Neuronal stem cell (in vitro differentiated cells): ENCODE measurements around the gene BEND6.
A peak's percentile ranks its signal among the peaks of the same experiment; 100 is the strongest.

ENCODE experiments used
- DNase-seq: peaks from one replicate; pipeline ENCODE4 v3.0.0-alpha.2; 2013; ENCODE audit warnings: low spot score
- H2AFZ ChIP-seq: one replicate; pipeline ENCODE4 v1.6.1; 2013; ENCODE audit warnings: mild to moderate bottlenecking, low read length, inconsistent platforms
- H2AK5ac ChIP-seq: 2 replicates; pipeline ENCODE4 v1.6.1; 2013; ENCODE audit warnings: low read depth, mild to moderate bottlenecking, inconsistent platforms, low read length, moderate library complexity, mixed read lengths
- H2BK120ac ChIP-seq: 2 replicates; pipeline ENCODE4 v1.6.1; 2013; ENCODE audit warnings: low read depth, mild to moderate bottlenecking, inconsistent platforms, low read length, moderate library complexity, mixed read lengths
- H2BK12ac ChIP-seq: one replicate; pipeline ENCODE4 v1.6.1; 2013; ENCODE audit warnings: low read length, inconsistent platforms
- H2BK15ac ChIP-seq: 2 replicates; pipeline ENCODE4 v1.6.1; 2013; ENCODE audit warnings: mild to moderate bottlenecking, low read length, inconsistent platforms, mixed read lengths
- H2BK5ac ChIP-seq: one replicate; pipeline ENCODE4 v1.6.1; 2013; ENCODE audit warnings: inconsistent platforms, mild to moderate bottlenecking, low read length, moderate library complexity
- H3K14ac ChIP-seq: one replicate; pipeline ENCODE4 v1.6.1; 2013; ENCODE audit warnings: low read length, inconsistent platforms
- H3K18ac ChIP-seq: 2 replicates; pipeline ENCODE4 v1.6.1; 2013; ENCODE audit warnings: low read length, inconsistent platforms
- H3K23ac ChIP-seq: 2 replicates; pipeline ENCODE4 v1.6.1; 2013; ENCODE audit warnings: low read depth, mild to moderate bottlenecking, mixed read lengths, low read length, inconsistent platforms; ENCODE audit not compliant: poor library complexity
- H3K27ac ChIP-seq: replicated peaks from 3 replicates; pipeline ENCODE4 v1.5.1; 2013; ENCODE audit warnings: low read length, inconsistent platforms
- H3K27me3 ChIP-seq, 3 experiments: 2 replicates each; pipeline ENCODE4 v1.6.1; 2013; ENCODE audit warnings: low read length in 3 of 3, mild to moderate bottlenecking in 2 of 3, inconsistent platforms in 1 of 3, low read depth in 1 of 3, mixed read lengths in 1 of 3, moderate library complexity in 1 of 3; ENCODE audit not compliant: control insufficient read depth in 3 of 3, insufficient read depth in 3 of 3
- H3K36me3 ChIP-seq, 2 donors: replicated peaks in 1 of 2; 2 replicates each; pipeline ENCODE4 v1.6.1; 2013; ENCODE audit warnings: low read length in 2 of 2; ENCODE audit not compliant: control insufficient read depth in 2 of 2, insufficient read depth in 2 of 2
- H3K4ac ChIP-seq: 2 replicates; pipeline ENCODE4 v1.6.1; 2013; ENCODE audit warnings: inconsistent platforms, mild to moderate bottlenecking, low read length, moderate library complexity
- H3K4me1 ChIP-seq, 2 donors: 1 replicate in 1 of 2; 2 replicates in 1 of 2; pipeline ENCODE4 v1.6.1; 2013; ENCODE audit warnings: low read length in 2 of 2, low read depth in 1 of 2; ENCODE audit not compliant: control insufficient read depth in 2 of 2, insufficient read depth in 1 of 2
- H3K4me2 ChIP-seq: one replicate; pipeline ENCODE4 v1.6.1; 2013; ENCODE audit warnings: mild to moderate bottlenecking, low read length, inconsistent platforms; ENCODE audit not compliant: insufficient read depth, poor library complexity, severe bottlenecking
- H3K4me3 ChIP-seq, 2 donors: 2 replicates each; pipeline ENCODE4 v1.5.1; 2013; ENCODE audit warnings: low read length in 2 of 2, mild to moderate bottlenecking in 2 of 2, inconsistent platforms in 1 of 2, moderate library complexity in 1 of 2
- H3K79me1 ChIP-seq: one replicate; pipeline ENCODE4 v1.6.1; 2013; ENCODE audit warnings: low read depth, mild to moderate bottlenecking, inconsistent platforms, low read length, moderate library complexity
- H3K9ac ChIP-seq: one replicate; pipeline ENCODE4 v1.6.1; 2013; ENCODE audit warnings: mild to moderate bottlenecking, low read depth, low read length, inconsistent platforms; ENCODE audit not compliant: poor library complexity
- H3K9me3 ChIP-seq, 2 donors: replicated peaks in 1 of 2; 2 replicates each; pipeline versions ENCODE3 to v1.6.1; 2013; ENCODE audit warnings: low read length in 2 of 2, mild to moderate bottlenecking in 2 of 2, inconsistent platforms in 1 of 2, low read depth in 1 of 2, mixed read lengths in 1 of 2, moderate library complexity in 1 of 2; ENCODE audit not compliant: control insufficient read depth in 2 of 2, insufficient read depth in 1 of 2
- H4K8ac ChIP-seq: one replicate; pipeline ENCODE4 v1.6.1; 2013; ENCODE audit warnings: low read depth, mild to moderate bottlenecking, inconsistent platforms, low read length, moderate library complexity
- H4K91ac ChIP-seq: one replicate; pipeline ENCODE4 v1.6.1; 2013; ENCODE audit warnings: low read length, low read depth, mild to moderate bottlenecking, inconsistent platforms; ENCODE audit not compliant: poor library complexity
- WGBS, 2 donors: extraction: QIAGEN DNeasy Blood & Tissue Kit; methylation state at CpG; one replicate each; pipeline ENCODE4 v1.1.7; 2013; ENCODE audit warnings: missing lambda C conversion rate in 2 of 2, mixed read lengths in 1 of 2; ENCODE audit not compliant: insufficient read length in 2 of 2, insufficient replicate concordance in 1 of 2; ENCODE audit errors: extremely low coverage in 2 of 2; 5-methylcytosine and 5-hydroxymethylcytosine counted together

BEND6 gene

GRCh38 chr6:56992703-56993102, 37.8 kb downstream of the BEND6 start:
- H3K27me3 ChIP-seq, result no peaks in the 10 kb centered on the region

GRCh38 chr6:56995347-56995902, 40.5 kb downstream of the BEND6 start:
- Histone ChIP-seq H3K14ac (no peak overlapping the region), H3K9me3 (peaks cover 7 to 8% of the 10 kb centered on the region in 2 donors), H3K4me1 (no peaks in the 10 kb centered on the region), H3K27ac (no peak overlapping the region), H2BK120ac (no peak overlapping the region), H3K27me3 (no peaks in the 10 kb centered on the region), H3K4me2 (no peak overlapping the region), H2BK15ac (no peak overlapping the region), H2BK12ac (no peak overlapping the region), H3K23ac (no peak overlapping the region), H3K4ac (no peak overlapping the region), H3K36me3 (no peaks in the 10 kb centered on the region), H4K91ac (no peak overlapping the region), H2AK5ac (no peak overlapping the region), H3K79me1 (no peaks in the 10 kb centered on the region), H2AFZ (no peak overlapping the region), H3K4me3 (no peak overlapping the region), H3K9ac (no peak overlapping the region), H2BK5ac (no peak overlapping the region), H3K18ac (no peak overlapping the region), H4K8ac (no peak overlapping the region)
- DNase-seq, result no peak
- WGBS, 2 donors, result no CpG with 5 or more reads among the region's 3 CpGs

More at GRCh38 chr6:56992703-56993102, 37.8 kb downstream of the BEND6 start:
- no peak overlapping the region for H2BK15ac ChIP-seq
- no peak overlapping the region for H3K23ac ChIP-seq
- H2AFZ ChIP-seq, result no peak overlapping the region
- H3K36me3 ChIP-seq, result no peaks in the 10 kb centered on the region
- H2BK12ac ChIP-seq, result no peak overlapping the region
- no peak overlapping the region for H2AK5ac ChIP-seq
- no peak overlapping the region for H4K8ac ChIP-seq
- no peak overlapping the region for H2BK5ac ChIP-seq
- H3K79me1 ChIP-seq, result no peaks in the 10 kb centered on the region
- H2BK120ac ChIP-seq, result no peak overlapping the region
- H3K4me3 ChIP-seq, result no peak overlapping the region
- no peak overlapping the region for H3K9ac ChIP-seq
- no CpG with 5 or more reads among the region's 1 CpG for WGBS, 2 donors
- DNase-seq, result no peak
- H3K14ac ChIP-seq, result no peak overlapping the region
- H3K18ac ChIP-seq, result no peak overlapping the region
- H3K27ac ChIP-seq, result no peak overlapping the region
- H4K91ac ChIP-seq, result no peak overlapping the region
- H3K4me2 ChIP-seq, result no peak overlapping the region
- H3K9me3 ChIP-seq, result no peaks in the 10 kb centered on the region
- H3K4ac ChIP-seq, result no peak overlapping the region
- H3K4me1 ChIP-seq, result no peaks in the 10 kb centered on the region

- Histone ChIP-seq H3K27ac (no peak overlapping the region), H2BK5ac (no peak overlapping the region), H3K4me3 (no peak overlapping the region), H4K91ac (no peak overlapping the region), H3K4ac (no peak overlapping the region), H2BK12ac (no peak overlapping the region), H3K9me3 (peaks cover 7 to 8% of the 10 kb centered on the region in 2 donors), H3K23ac (no peak overlapping the region), H3K27me3 (no peaks in the 10 kb centered on the region), H3K79me1 (no peaks in the 10 kb centered on the region), H2AFZ (no peak overlapping the region), H2AK5ac (no peak overlapping the region), H3K14ac (no peak overlapping the region), H4K8ac (no peak overlapping the region), H3K4me1 (no peaks in the 10 kb centered on the region), H3K9ac (no peak overlapping the region), H2BK15ac (no peak overlapping the region), H2BK120ac (no peak overlapping the region), H3K18ac (no peak overlapping the region), H3K36me3 (no peaks in the 10 kb centered on the region), H3K4me2 (no peak overlapping the region)
- no peak for DNase-seq
- no CpG with 5 or more reads among the region's 1 CpG for WGBS, 2 donors
Measured at GRCh38 chr6:56996401-56996800, 41.5 kb downstream of the BEND6 start.

- H3K9ac ChIP-seq, result no peak overlapping the region
- no peak overlapping the region for H3K4me2 ChIP-seq
- no peak for DNase-seq
- no peak overlapping the region for H3K4ac ChIP-seq
- H2BK120ac ChIP-seq, result no peak overlapping the region
- no peak overlapping the region for H2BK15ac ChIP-seq
- H3K4me1 ChIP-seq, result no peaks in the 10 kb centered on the region
- no peaks in the 10 kb centered on the region for H3K79me1 ChIP-seq
- H3K14ac ChIP-seq, result no peak overlapping the region
- H3K27me3 ChIP-seq, result no peaks in the 10 kb centered on the region
- H2AK5ac ChIP-seq, result no peak overlapping the region
- H4K91ac ChIP-seq, result no peak overlapping the region
- no peak overlapping the region for H3K18ac ChIP-seq
- no peak overlapping the region for H3K23ac ChIP-seq
- H3K27ac ChIP-seq, result no peak overlapping the region
- H3K9me3 ChIP-seq, result peaks cover 7 to 8% of the 10 kb centered on the region in 2 donors
- H4K8ac ChIP-seq, result no peak overlapping the region
- peak overlapping the region in 1 of 2 donors; percentile 64 for H3K4me3 ChIP-seq
- H2BK5ac ChIP-seq, result no peak overlapping the region
- H2AFZ ChIP-seq, result no peak overlapping the region
- H3K36me3 ChIP-seq, result no peaks in the 10 kb centered on the region
- no peak overlapping the region for H2BK12ac ChIP-seq
Measured at GRCh38 chr6:56999049-56999448, 44.1 kb downstream of the BEND6 start.
